Left forelimb (tissue), 1 donor: ENCODE data around the gene TSC22D2.

Experiments
- DNase-seq: peaks from one replicate; pipeline ENCODE4 v3.0.0-alpha.2; 2018; ENCODE audit warnings: low spot score

The TSC22D2 gene

GRCh38 chr3:150412561-150413231, 4.6 kb downstream of the TSC22D2 start:
- DNase-seq, result no peak

GRCh38 chr3:150414258-150414657, 6.2 kb downstream of the TSC22D2 start:
- no peak for DNase-seq

GRCh38 chr3:150414959-150415358, 6.9 kb downstream of the TSC22D2 start:
- no peak for DNase-seq

- no peak for DNase-seq
These were observed 11.2 kb downstream of the TSC22D2 start for GRCh38 chr3:150419076-150419868.

GRCh38 chr3:150419959-150420358, 11.9 kb downstream of the TSC22D2 start:
- DNase-seq, result no peak

GRCh38 chr3:150421256-150421655, 13.2 kb downstream of the TSC22D2 start:
- no peak for DNase-seq

GRCh38 chr3:150421799-150422548, 13.9 kb downstream of the TSC22D2 start:
- no peak for DNase-seq

GRCh38 chr3:150422907-150423306, 14.8 kb downstream of the TSC22D2 start:
- DNase-seq, result no peak

- no peak for DNase-seq
These were observed 15.7 kb downstream of the TSC22D2 start for GRCh38 chr3:150423761-150424160.

- DNase-seq, result no peak
These were observed 18.2 kb downstream of the TSC22D2 start for GRCh38 chr3:150426292-150426691.

GRCh38 chr3:150428562-150428961, 20.5 kb downstream of the TSC22D2 start:
- no peak for DNase-seq

GRCh38 chr3:150429767-150430671, 21.9 kb downstream of the TSC22D2 start:
- DNase-seq, result no peak

- no peak for DNase-seq
These were observed 25.2 kb downstream of the TSC22D2 start for GRCh38 chr3:150433347-150433746.

- DNase-seq, result no peak
These were observed 26.1 kb downstream of the TSC22D2 start for GRCh38 chr3:150434234-150434633.

- DNase-seq, result no peak
These were observed 28.1 kb downstream of the TSC22D2 start for GRCh38 chr3:150436161-150436560.

GRCh38 chr3:150439657-150440056, 31.6 kb downstream of the TSC22D2 start:
- no peak for DNase-seq

GRCh38 chr3:150443331-150443741, 35.2 kb downstream of the TSC22D2 start:
- no peak for DNase-seq

- no peak for DNase-seq
These were observed 36.3 kb downstream of the TSC22D2 start for GRCh38 chr3:150444371-150444770.

- no peak for DNase-seq
These were observed 38.4 kb downstream of the TSC22D2 start for GRCh38 chr3:150446470-150446977.

- DNase-seq, result no peak
These were observed 39.0 kb downstream of the TSC22D2 start for GRCh38 chr3:150447084-150447483.

- DNase-seq, result no peak
These were observed 39.8 kb downstream of the TSC22D2 start for GRCh38 chr3:150447631-150448465.
